A549 (cell line): Measurements from ENCODE around the gene KRT13. TPM values are rescaled to one million over a fixed set of nuclear protein-coding genes. Genes with fewer than 3 reads are reported as not detected.

ENCODE experiments used
- ATAC-seq, 2 experiments: fragments of 200-7000 bp in 1 of 2; fragments of >200 bp in 1 of 2; cut with Nextera tagmentation in 1 of 2; cut with Tn5 transposase in 1 of 2; 3 replicates each; pipeline versions ENCODE4 v1.8.0 to v1.9.1; 2018 to 2020; ENCODE audit warnings: mild to moderate bottlenecking in 1 of 2, moderate library complexity in 1 of 2
- CTCF ChIA-PET: fragments of 300-600 bp; sonication (Branson Sonifier 250); formaldehyde crosslinking; extraction: SDS; loops from one replicate; lab custom pipeline; 2021; ENCODE audit warnings: antibody characterized with exemption, inconsistent platforms; lab: Yijun Ruan, JAX
- POLR2A ChIA-PET: fragments of 350-600 bp; formaldehyde crosslinking; extraction: SDS; loops from one replicate; lab custom pipeline; 2021; ENCODE audit warnings: antibody characterized with exemption, inconsistent platforms; lab: Yijun Ruan, JAX
- DNase-seq, 2 experiments: peaks; one replicate each; pipeline versions ENCODE4 v3.0.0 to v3.0.0-alpha.2; 2011 to 2016; ENCODE audit warnings: low read depth in 1 of 2, low spot score in 1 of 2
- FAIRE-seq: peaks from 2 replicates; lab custom pipeline; 2011; peaks lifted over from hg19 to GRCh38; lab: Jason Lieb, UNC
- H3K27ac ChIP-seq, 2 experiments: fragments of >200 bp; sonication (Bioruptor Twin); formaldehyde crosslinking; 3 replicates each; pipeline ENCODE4 v1.5.1; 2016 to 2017
- H3K4me1 ChIP-seq: fragments of >200 bp; sonication (Bioruptor Twin); formaldehyde crosslinking; 3 replicates; pipeline ENCODE4 v1.6.1; 2016
- H3K4me2 ChIP-seq: fragments of >200 bp; sonication (Bioruptor Twin); formaldehyde crosslinking; 3 replicates; pipeline ENCODE4 v1.6.1; 2016
- H3K4me3 ChIP-seq: fragments of >200 bp; sonication (Bioruptor Twin); formaldehyde crosslinking; 3 replicates; pipeline ENCODE4 v1.5.1; 2016
- H3K9me3 ChIP-seq: fragments of >200 bp; sonication (Bioruptor Twin); formaldehyde crosslinking; 3 replicates; pipeline ENCODE4 v1.6.1; 2016
- BHLHE40 ChIP-seq: IDR thresholded peaks from 2 replicates; pipeline ENCODE4 v1.6.1; 2012; ENCODE audit warnings: low read depth, low read length, inconsistent platforms
- CHD4 ChIP-seq: fragments of 200-600 bp; sonication (generic); IDR thresholded peaks from 2 replicates; pipeline ENCODE4 v1.6.1; 2016; ENCODE audit warnings: antibody characterized with exemption, mild to moderate bottlenecking, borderline replicate concordance
- EHF ChIP-seq: fragments of 250-450 bp; sonication (Bioruptor Pico); IDR thresholded peaks from 2 replicates; pipeline ENCODE4 v1.5.0; 2020; ENCODE audit warnings: mild to moderate bottlenecking
- EP300 ChIP-seq, 2 experiments: fragments of >200 bp; sonication (Bioruptor Twin); formaldehyde crosslinking; IDR thresholded peaks; 2 replicates in 1 of 2; 3 replicates in 1 of 2; pipeline ENCODE4 v1.6.1; 2016 to 2017
- ESRRA ChIP-seq: fragments of 150-350 bp; IDR thresholded peaks from 2 replicates; pipeline ENCODE4 v1.6.1; 2014; ENCODE audit warnings: mild to moderate bottlenecking, low read length, borderline replicate concordance
- FOSL2 ChIP-seq, 2 experiments: fragments of 450-650 bp in 1 of 2; fragments of >200 bp in 1 of 2; sonication (Bioruptor Twin) in 1 of 2; formaldehyde crosslinking; IDR thresholded peaks; 2 replicates each; pipeline versions ENCODE4 v1.5.0 to v1.6.1; 2016 to 2020; ENCODE audit warnings: mild to moderate bottlenecking in 1 of 2, moderate library complexity in 1 of 2
- HDAC2 ChIP-seq: fragments of 200-600 bp; sonication (generic); IDR thresholded peaks from 2 replicates; pipeline ENCODE4 v1.6.1; 2016
- HOXB5 ChIP-seq: fragments of 250-450 bp; sonication (Bioruptor Pico); IDR thresholded peaks from 2 replicates; pipeline ENCODE4 v1.5.0; 2020; ENCODE audit warnings: mild to moderate bottlenecking, moderate library complexity
- JUNB ChIP-seq: fragments of >200 bp; sonication (Bioruptor Twin); formaldehyde crosslinking; IDR thresholded peaks from 2 replicates; pipeline ENCODE4 v1.6.1; 2016
- KDM1A ChIP-seq: fragments of 200-600 bp; sonication (generic); IDR thresholded peaks from 2 replicates; pipeline ENCODE4 v1.6.1; 2016; ENCODE audit warnings: low read depth, mild to moderate bottlenecking
- MAFK ChIP-seq: fragments of 450-650 bp; IDR thresholded peaks from 2 replicates; pipeline ENCODE4 v1.6.1; 2014; ENCODE audit not compliant: partially characterized antibody
- MYC ChIP-seq: IDR thresholded peaks from 2 replicates; pipeline ENCODE4 v1.6.1; 2012; ENCODE audit warnings: mild to moderate bottlenecking, inconsistent platforms, low read length, improper control_type of control experiment, borderline replicate concordance
- NFE2L2 ChIP-seq: fragments of 150-350 bp; conservative IDR thresholded peaks from 2 replicates; pipeline ENCODE4 v1.6.1; 2014; ENCODE audit warnings: low read length
- PBX3 ChIP-seq: IDR thresholded peaks from 2 replicates; pipeline ENCODE4 v1.6.1; 2012
- PHF8 ChIP-seq: fragments of 200-600 bp; sonication (generic); IDR thresholded peaks from 2 replicates; pipeline ENCODE4 v1.6.1; 2016; ENCODE audit warnings: low read depth, mild to moderate bottlenecking, antibody characterized with exemption, moderate library complexity, borderline replicate concordance
- POLR2A ChIP-seq: IDR thresholded peaks from 2 replicates; pipeline ENCODE4 v1.6.1; 2012; ENCODE audit warnings: mild to moderate bottlenecking, low read length
- RARB ChIP-seq: fragments of 250-450 bp; sonication (Bioruptor Pico); IDR thresholded peaks from 2 replicates; pipeline ENCODE4 v1.8.0; 2021; ENCODE audit warnings: mild to moderate bottlenecking, moderate library complexity
- RCOR1 ChIP-seq: fragments of 150-350 bp; IDR thresholded peaks from 2 replicates; pipeline ENCODE4 v1.6.1; 2014; ENCODE audit warnings: antibody characterized with exemption, low read length, low read depth
- RFX5 ChIP-seq: fragments of 450-650 bp; IDR thresholded peaks from 2 replicates; pipeline ENCODE4 v1.7.1; 2014; ENCODE audit warnings: antibody characterized with exemption, mild to moderate bottlenecking, moderate library complexity
- RNF2 ChIP-seq: fragments of 200-600 bp; sonication (generic); IDR thresholded peaks from 2 replicates; pipeline ENCODE4 v1.6.1; 2016; ENCODE audit warnings: low read depth, mild to moderate bottlenecking, antibody characterized with exemption, moderate library complexity, borderline replicate concordance
- TP53 ChIP-seq: fragments of 250-450 bp; sonication (Bioruptor Pico); IDR thresholded peaks from 2 replicates; pipeline ENCODE4 v1.5.0; 2021; ENCODE audit warnings: mild to moderate bottlenecking, moderate library complexity
- ZNF302 ChIP-seq: fragments of 250-450 bp; sonication (Bioruptor Pico); IDR thresholded peaks from 2 replicates; pipeline ENCODE4 v1.9.0; 2021; ENCODE audit warnings: inconsistent platforms, mild to moderate bottlenecking, moderate library complexity
- whole genome bisulfite sequencing: methylation state at CpG from one replicate; pipeline ENCODE4 v1.1.6; 2017; ENCODE audit errors: missing lambda C conversion rate; 5-methylcytosine and 5-hydroxymethylcytosine counted together
- polyA plus RNA-seq, 4 experiments: library from polyadenylated mRNA; depleted of rRNA in 3 of 4; stranded (reverse); fragments of >200 nt; fragmentation: RNase III in 1 of 4; extraction: RNeasy Plus Mini Kit Qiagen cat#74134 plus additional on column Dnase treatment in 1 of 4; gene quantifications; 2 replicates in 3 of 4; 3 replicates in 1 of 4; pipeline ENCODE4 v1.2.3, GENCODE V29; 2011 to 2017
- TF ChIP-seq, protein P1 (sequence below): fragments of >200 bp; sonication (Bioruptor Twin); formaldehyde crosslinking; IDR thresholded peaks from 3 replicates; pipeline ENCODE4 v1.5.1; 2016

KRT13 gene
- polyA plus RNA-seq, 2 of the 4 experiments (the other 2 are of a cell fraction), result 0.06 TPM; not detected in 1

- no peak overlapping the region for H3K27ac ChIP-seq
- WGBS, result 76% methylated on average over 7 of the region's 7 CpGs
- ChIA-PET POLR2A (no interaction called here), CTCF (interaction anchor here (0.9 to 6.9 kb wide), 7 partner anchors 16 to 678 kb away, joined by 4 to 101 read pairs (median 5); no protein-coding TSS in a partner anchor)
- no peak for DNase-seq
- H3K4me2 ChIP-seq, result no peak overlapping the region
- H3K4me3 ChIP-seq, result no peak overlapping the region
- no peak for FAIRE-seq
- no peak for ATAC-seq
- TF ChIP-seq BHLHE40 (no peak), ESRRA (no peak), MAFK (peak; percentile 83)
- no peaks in the 10 kb centered on the region for H3K9me3 ChIP-seq
- H3K4me1 ChIP-seq, result peaks cover 27% of the 10 kb centered on the region
Observed at GRCh38 chr17:41533613-41534012, 28.2 kb upstream of the KRT13 start.

- Histone ChIP-seq H3K4me3 (no peak overlapping the region), H3K27ac (no peak overlapping the region), H3K4me2 (no peak overlapping the region), H3K9me3 (no peaks in the 10 kb centered on the region), H3K4me1 (peaks cover 29% of the 10 kb centered on the region)
- ChIA-PET POLR2A (interaction anchor here (0.8 to 0.9 kb wide), 2 partner anchors 11 to 155 kb away, joined by 3 to 4 read pairs; partner anchors contain the start of gene EIF1), CTCF (interaction anchor here (1.0 to 6.9 kb wide), 6 partner anchors 8 to 676 kb away, joined by 4 to 101 read pairs (median 7); no protein-coding TSS in a partner anchor)
- FAIRE-seq, result no peak
- 83% methylated on average over 9 of the region's 9 CpGs for WGBS
- no peak for ATAC-seq
- DNase-seq, result no peak
- TF ChIP-seq EHF (CRISPR knock-in tag) (no peak), RNF2 (no peak), PHF8 (no peak), CHD4 (no peak), TP53 (CRISPR knock-in tag) (no peak), RARB (CRISPR knock-in tag) (no peak), POLR2A (no peak), HOXB5 (CRISPR knock-in tag) (no peak), RCOR1 (no peak)
Observed at GRCh38 chr17:41532947-41533570, 27.6 kb upstream of the KRT13 start.

DNA sequence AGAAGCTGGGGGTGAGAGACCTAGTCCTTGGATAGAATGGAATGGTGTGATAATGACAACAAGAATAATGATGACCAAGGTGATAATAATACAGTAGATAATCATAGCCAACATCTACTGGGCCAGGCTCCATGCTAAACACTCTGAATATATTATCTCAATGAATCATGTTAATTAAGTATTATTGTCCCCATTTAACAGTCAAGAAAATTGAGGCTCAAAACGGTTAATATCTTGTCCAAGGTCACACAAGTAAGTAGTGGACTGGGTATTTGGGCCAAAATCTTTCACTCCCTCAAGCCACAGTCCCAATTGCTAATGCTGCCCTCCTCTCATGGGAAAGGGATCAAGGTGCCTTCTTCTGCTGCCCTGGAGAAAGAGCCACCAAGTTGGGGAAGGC, 26.6 kb upstream of the KRT13 start:
- TF ChIP-seq POLR2A, result no peak
- TF ChIP-seq RFX5, result no peak
- no peak for TF ChIP-seq PBX3
- no peak for TF ChIP-seq NFE2L2
- no peak for TF ChIP-seq HDAC2
- TF ChIP-seq JUNB, result no peak
- TF ChIP-seq, protein P1, sequence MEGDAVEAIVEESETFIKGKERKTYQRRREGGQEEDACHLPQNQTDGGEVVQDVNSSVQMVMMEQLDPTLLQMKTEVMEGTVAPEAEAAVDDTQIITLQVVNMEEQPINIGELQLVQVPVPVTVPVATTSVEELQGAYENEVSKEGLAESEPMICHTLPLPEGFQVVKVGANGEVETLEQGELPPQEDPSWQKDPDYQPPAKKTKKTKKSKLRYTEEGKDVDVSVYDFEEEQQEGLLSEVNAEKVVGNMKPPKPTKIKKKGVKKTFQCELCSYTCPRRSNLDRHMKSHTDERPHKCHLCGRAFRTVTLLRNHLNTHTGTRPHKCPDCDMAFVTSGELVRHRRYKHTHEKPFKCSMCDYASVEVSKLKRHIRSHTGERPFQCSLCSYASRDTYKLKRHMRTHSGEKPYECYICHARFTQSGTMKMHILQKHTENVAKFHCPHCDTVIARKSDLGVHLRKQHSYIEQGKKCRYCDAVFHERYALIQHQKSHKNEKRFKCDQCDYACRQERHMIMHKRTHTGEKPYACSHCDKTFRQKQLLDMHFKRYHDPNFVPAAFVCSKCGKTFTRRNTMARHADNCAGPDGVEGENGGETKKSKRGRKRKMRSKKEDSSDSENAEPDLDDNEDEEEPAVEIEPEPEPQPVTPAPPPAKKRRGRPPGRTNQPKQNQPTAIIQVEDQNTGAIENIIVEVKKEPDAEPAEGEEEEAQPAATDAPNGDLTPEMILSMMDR, result no peak
- no peak for TF ChIP-seq MYC
- TF ChIP-seq RNF2, result no peak
- TF ChIP-seq KDM1A, result no peak
- no peak for TF ChIP-seq FOSL2 (IDR thresholded peaks at IDR 0.05)
- TF ChIP-seq FOSL2 (CRISPR knock-in tag; IDR thresholded peaks at IDR 0.05), result no peak
- no peak for TF ChIP-seq ZNF302 (CRISPR knock-in tag)
- TF ChIP-seq EP300 (IDR thresholded peaks at IDR 0.05), result no peak
- no peak for TF ChIP-seq ESRRA
- TF ChIP-seq HOXB5 (CRISPR knock-in tag), result no peak
- H3K4me3 ChIP-seq, result no peak overlapping the region
- no peak overlapping the region for H3K4me2 ChIP-seq
- ChIA-PET POLR2A (interaction anchor here (0.6 kb wide), 1 partner anchor 597 kb away, joined by 3 read pairs; no protein-coding TSS in a partner anchor), CTCF (interaction anchor here (1.0 to 6.9 kb wide), 5 partner anchors 9 to 131 kb away, joined by 4 to 101 read pairs (median 9); no protein-coding TSS in a partner anchor)
- H3K9me3 ChIP-seq, result no peaks in the 10 kb centered on the region
- H3K4me1 ChIP-seq, result peaks cover 29% of the 10 kb centered on the region
- DNase-seq (no peak), FAIRE-seq (no peak), ATAC-seq (no peak)
- WGBS, result 15% methylated on average over 1 of the region's 1 CpG
- H3K27ac ChIP-seq, result no peak overlapping the region
